Measurements from ENCODE around the gene CEMIP2.
"Not testable (repeated sequence)": the region's sequence is repeated elsewhere in the genome, so short reads cannot be mapped to it uniquely, and the experiment has no call there.

The CEMIP2 gene, protein sequence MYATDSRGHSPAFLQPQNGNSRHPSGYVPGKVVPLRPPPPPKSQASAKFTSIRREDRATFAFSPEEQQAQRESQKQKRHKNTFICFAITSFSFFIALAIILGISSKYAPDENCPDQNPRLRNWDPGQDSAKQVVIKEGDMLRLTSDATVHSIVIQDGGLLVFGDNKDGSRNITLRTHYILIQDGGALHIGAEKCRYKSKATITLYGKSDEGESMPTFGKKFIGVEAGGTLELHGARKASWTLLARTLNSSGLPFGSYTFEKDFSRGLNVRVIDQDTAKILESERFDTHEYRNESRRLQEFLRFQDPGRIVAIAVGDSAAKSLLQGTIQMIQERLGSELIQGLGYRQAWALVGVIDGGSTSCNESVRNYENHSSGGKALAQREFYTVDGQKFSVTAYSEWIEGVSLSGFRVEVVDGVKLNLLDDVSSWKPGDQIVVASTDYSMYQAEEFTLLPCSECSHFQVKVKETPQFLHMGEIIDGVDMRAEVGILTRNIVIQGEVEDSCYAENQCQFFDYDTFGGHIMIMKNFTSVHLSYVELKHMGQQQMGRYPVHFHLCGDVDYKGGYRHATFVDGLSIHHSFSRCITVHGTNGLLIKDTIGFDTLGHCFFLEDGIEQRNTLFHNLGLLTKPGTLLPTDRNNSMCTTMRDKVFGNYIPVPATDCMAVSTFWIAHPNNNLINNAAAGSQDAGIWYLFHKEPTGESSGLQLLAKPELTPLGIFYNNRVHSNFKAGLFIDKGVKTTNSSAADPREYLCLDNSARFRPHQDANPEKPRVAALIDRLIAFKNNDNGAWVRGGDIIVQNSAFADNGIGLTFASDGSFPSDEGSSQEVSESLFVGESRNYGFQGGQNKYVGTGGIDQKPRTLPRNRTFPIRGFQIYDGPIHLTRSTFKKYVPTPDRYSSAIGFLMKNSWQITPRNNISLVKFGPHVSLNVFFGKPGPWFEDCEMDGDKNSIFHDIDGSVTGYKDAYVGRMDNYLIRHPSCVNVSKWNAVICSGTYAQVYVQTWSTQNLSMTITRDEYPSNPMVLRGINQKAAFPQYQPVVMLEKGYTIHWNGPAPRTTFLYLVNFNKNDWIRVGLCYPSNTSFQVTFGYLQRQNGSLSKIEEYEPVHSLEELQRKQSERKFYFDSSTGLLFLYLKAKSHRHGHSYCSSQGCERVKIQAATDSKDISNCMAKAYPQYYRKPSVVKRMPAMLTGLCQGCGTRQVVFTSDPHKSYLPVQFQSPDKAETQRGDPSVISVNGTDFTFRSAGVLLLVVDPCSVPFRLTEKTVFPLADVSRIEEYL (N-terminal part only)

GRCh38 chr9:71768388-71769174, at the start of gene CEMIP2:
Gene CEMIP2, minus strand, starts transcription at chr9:71768513. Its CDS starts 18,140 bp downstream, at chr9:71750373.
- peak; percentile 80 for DNase-seq (ENCODE audit: low read depth)

- DNase-seq (ENCODE audit: low read depth), result no peak
Observed at GRCh38 chr9:71816916-71817451, 48.7 kb upstream of the CEMIP2 start.

GRCh38 chr9:71814815-71815214, 46.5 kb upstream of the CEMIP2 start:
- no peak for DNase-seq (ENCODE audit: low read depth)

DNA sequence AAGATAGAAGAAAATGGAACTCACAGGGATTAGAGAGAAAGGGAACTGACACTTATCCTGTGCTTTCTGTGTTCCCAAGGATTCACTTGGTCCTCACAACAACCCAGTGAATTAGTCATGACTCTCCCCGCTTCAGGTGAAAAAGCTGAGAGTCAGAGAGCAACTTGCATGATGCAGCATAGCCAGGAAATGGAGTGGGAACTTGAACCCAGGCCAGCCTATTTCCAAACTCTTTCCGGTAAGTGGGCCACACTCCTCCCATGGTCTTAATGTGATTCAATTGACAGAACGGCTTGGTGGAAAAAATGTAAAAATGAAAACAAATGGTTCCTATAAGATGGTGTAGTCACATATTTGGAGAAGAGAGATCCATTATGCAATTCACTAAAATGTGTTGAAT, 45.9 kb upstream of the CEMIP2 start:
- no peak for DNase-seq (ENCODE audit: low read depth)

DNA sequence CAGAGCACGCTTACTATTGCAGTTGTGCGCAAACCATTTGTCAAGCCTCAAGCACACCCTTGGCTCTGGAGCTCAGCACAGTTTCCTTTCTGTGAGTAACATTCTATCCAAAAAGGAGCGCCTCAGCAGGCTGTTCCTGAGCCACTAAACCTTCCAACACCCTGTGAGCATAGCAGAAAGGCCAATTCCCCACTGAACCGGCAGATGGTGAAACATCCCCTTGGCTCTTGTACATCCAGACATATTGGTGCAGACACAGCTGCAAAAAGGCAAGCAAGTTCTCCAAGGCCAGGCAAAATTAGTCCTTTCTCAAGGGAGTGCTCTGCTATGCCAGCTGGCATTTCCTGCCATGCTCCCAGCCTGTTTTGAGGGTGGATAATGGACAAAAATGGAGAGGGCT, 44.1 kb upstream of the CEMIP2 start:
- no peak for DNase-seq (ENCODE audit: low read depth)

- DNase-seq (ENCODE audit: low read depth), result no peak
Observed at GRCh38 chr9:71808068-71808467, 39.8 kb upstream of the CEMIP2 start.

DNA sequence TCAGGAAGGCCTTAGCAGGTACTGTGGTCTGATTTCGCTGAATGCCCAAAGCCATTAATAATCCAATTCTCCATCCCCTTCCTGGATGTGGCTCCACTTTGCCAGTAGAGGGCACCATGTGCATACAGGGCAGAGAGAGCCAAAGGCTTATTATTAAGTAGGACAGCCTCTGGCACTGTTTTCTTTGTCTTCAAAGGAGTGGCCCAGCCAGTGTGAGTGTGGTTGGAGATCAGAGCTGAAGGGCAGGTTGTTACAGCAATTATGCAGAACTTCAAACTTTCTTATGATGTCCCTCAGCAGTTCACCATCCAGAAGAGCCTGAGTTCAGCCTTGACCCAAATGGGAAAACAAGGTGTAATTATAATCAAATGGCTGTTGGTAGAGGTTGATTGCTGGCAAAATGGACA, 38.6 kb upstream of the CEMIP2 start:
- peak; percentile 19 for DNase-seq (ENCODE audit: low read depth)

DNA sequence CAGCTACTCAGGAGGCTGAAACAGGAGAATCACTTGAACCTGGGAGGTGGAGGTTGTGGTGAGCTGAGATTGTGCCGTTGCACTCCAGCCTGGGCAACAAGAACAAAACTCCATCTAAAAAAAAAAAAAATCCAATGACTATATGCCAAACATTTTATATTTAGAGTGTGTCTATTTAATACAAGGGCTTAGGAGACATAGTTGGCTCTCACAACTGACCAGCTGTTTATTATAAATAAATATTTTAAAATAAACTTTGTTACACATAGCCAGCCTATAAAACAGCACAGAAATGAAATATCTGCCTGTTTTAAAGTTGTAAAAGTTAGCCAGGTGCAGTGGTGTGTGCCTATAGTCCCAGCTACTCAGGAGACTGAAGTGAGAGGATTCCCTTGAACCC, 36.8 kb upstream of the CEMIP2 start:
- DNase-seq (ENCODE audit: low read depth), result not testable (repeated sequence)

- DNase-seq (ENCODE audit: low read depth), result no peak
Observed at GRCh38 chr9:71801826-71802225, 33.5 kb upstream of the CEMIP2 start.

DNA sequence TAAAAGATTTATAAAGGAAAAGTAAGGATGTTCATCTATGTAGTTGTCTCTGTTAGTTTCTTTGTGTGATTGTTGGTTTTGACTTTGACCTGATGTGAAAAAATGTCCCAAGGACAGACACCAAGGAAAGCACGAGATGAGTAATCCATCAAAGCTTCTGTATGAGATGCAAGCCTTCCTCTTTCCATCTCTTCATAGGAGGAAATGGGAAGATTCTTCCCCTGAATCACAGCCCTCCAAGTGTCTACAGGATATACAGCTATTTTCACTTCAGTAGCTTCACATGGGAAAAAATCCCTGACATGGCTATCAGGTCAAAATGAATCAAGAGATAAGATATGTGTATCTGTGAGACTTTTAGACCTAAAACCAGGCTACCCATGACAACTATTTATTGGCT, 29.0 kb upstream of the CEMIP2 start:
- no peak for DNase-seq (ENCODE audit: low read depth)

GRCh38 chr9:71796100-71796767, 27.9 kb upstream of the CEMIP2 start:
- DNase-seq (ENCODE audit: low read depth), result no peak

DNA sequence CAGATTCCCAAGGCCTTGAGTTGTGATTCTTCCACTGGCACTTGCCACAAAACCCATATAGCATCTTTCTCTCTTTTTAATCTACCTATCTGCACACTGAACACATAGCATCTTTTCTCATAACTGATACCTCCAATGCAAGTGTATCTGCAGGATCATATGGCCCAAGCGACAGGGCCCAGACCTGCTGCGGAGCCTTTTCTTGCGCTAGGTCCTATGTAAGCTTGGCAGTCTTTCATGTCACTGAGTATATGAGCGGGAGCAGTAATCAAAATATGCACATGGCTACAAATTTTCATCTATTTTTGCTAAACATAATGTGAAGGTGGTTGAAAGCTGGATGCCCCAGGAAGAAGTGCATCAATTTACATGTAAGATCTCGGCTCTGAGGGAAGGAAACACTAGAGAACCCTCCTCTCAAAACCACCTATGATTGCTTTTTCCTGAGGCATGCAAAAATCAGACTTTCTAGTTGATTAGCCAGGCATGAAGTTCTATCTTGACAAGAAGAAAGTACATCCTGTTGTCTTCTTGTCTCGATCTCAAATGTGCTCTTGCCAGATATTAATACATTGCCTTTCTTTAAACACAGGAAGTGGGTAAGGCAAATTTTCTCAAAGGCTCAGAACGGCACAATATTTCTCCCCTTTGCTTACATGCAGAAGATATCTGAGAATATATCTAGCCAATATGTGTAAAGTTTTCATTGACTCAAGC, 26.9 kb upstream of the CEMIP2 start:
- no peak for DNase-seq (ENCODE audit: low read depth)

DNA sequence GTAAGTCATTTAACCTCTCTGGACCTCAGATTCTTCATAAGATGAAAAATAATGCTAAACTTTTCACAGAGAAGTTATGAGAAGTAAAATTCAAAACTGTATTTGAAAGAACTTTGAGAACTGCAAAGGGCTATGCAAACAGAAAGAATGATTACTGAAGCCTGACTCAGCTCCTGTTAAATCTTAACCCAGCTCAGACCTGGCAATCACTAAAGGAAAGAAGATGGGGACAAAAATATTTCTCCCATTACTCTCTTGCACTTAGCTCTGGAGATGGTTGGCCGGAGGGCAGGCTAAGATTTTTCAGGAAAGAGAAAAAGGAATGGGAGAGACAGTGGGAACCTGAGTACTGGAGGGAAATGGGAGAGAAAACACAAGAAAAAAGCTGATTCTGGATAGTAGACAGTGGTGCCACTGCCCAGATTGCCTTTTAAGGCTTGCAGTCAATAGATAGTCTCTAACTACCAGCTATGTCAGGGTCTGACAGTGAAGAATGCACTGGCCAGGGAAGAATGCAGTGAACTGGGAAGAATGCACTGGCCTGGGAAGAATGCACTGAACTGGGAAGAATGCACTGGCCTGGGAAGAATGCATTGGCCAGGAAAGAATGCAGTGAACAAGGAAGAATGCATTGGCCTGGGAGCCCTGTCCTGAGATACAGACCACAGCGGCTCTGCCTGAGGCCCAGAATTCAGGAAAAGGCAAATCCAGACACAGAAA, 25.2 kb upstream of the CEMIP2 start:
- no peak for DNase-seq (ENCODE audit: low read depth)

DNA sequence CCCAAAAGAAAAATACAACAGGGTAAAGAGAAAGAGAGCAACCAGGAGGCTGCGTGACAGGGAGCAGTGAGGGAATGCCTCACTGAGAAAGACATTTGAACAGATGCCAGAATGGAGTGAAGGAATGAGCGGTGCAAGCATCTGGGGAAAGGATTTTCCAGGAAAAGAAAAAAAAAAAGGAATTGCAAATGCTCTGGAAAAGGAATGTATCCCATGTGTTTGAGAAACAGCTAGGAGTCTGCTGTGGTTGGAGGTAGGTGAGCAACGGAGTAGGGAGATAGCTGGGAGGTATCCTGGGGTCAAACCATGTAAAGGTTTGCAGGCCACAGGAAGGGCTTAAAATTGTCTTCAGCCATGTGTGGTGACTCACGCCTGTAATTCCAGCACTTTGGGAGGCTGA, 23.6 kb upstream of the CEMIP2 start:
- DNase-seq (ENCODE audit: low read depth), result no peak

- DNase-seq (ENCODE audit: low read depth), result no peak
Observed at GRCh38 chr9:71790296-71790695, 22.0 kb upstream of the CEMIP2 start.

DNA sequence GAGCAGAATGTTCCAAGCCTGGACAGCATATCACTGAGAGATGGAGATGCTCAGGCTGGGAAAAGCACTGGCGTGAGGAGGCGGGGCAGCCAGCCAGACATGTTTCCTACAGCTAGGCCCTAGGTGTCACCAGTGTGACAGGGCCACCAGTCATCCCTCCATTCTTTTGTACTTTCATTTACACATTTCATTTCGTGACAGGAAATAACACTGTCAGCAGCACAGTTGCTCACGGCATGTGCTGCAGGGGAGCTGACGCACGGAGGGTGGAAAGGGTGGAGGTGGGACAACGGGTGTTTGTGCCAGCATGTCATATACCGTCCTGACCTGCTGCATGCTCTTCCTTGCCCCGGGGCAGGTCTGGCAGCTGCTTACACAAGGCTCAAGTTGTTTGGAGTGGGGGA, 14.8 kb upstream of the CEMIP2 start:
- DNase-seq (ENCODE audit: low read depth), result peak; percentile 72

- no peak for DNase-seq (ENCODE audit: low read depth)
Observed at GRCh38 chr9:71781391-71781790, 13.1 kb upstream of the CEMIP2 start.

- DNase-seq (ENCODE audit: low read depth), result no peak
Observed at GRCh38 chr9:71780953-71781352, 12.6 kb upstream of the CEMIP2 start.

- no peak for DNase-seq (ENCODE audit: low read depth)
Observed at GRCh38 chr9:71778085-71778484, 9.8 kb upstream of the CEMIP2 start.

Measured in stimulated activated CD8-positive, alpha-beta memory T cell treated with anti-CD3 and anti-CD28 coated beads, Interleukin-4, amount 100 ng/mL, for 24 hours (primary cell).